ENCODE data around the gene CNOT1. TPM values are rescaled to one million over a fixed set of nuclear protein-coding genes. Genes with fewer than 3 reads are reported as not detected.
A peak's percentile ranks its signal among the peaks of the same experiment; 100 is the strongest.

The CNOT1 gene
- total RNA-seq, 6 experiments from 2014 or later: 53.8 to 74.9 (median 65.5) TPM

GRCh38 chr16:58513874-58514273, 115.8 kb downstream of the CNOT1 start:
- TF ChIP-seq POLR2A (IDR thresholded peaks at IDR 0.05) (no peak), CTCF (IDR thresholded peaks at IDR 0.05) (no peak)
- WGBS (ENCODE audit: insufficient coverage, low coverage, low lambda C conversion rate, missing lambda C conversion rate): 73% methylated on average over 3 of the region's 3 CpGs
- DNase-seq: no peak
- Histone ChIP-seq H3K27me3 (no peaks in the 10 kb centered on the region), H3K9me3 (no peaks in the 10 kb centered on the region), H3K36me3 (peaks cover 0 to 24% (median 8%) of the 10 kb centered on the region in 4 donors), H3K4me3 (no peak overlapping the region), H3K27ac (no peak overlapping the region), H3K4me1 (peaks cover 0 to 16% (median 3%) of the 10 kb centered on the region in 4 donors)
- intact Hi-C loops (cut with DNase I): no loop called here
- no peak for ATAC-seq

- no peak overlapping the region for H3K4me3 ChIP-seq
- H3K9me3 ChIP-seq: no peaks in the 10 kb centered on the region
- no peak for TF ChIP-seq POLR2A (IDR thresholded peaks at IDR 0.05)
- TF ChIP-seq CTCF (IDR thresholded peaks at IDR 0.05): peak; percentile 66 to 78 (median 74)
- H3K27me3 ChIP-seq: no peaks in the 10 kb centered on the region
- H3K4me1 ChIP-seq: peaks cover 0 to 16% (median 3%) of the 10 kb centered on the region in 4 donors
- peak; percentile 35 to 48 (median 42) for ATAC-seq
- no peak overlapping the region for H3K27ac ChIP-seq
- DNase-seq: peak; percentile 79 to 80 (median 79)
- H3K36me3 ChIP-seq: peaks cover 0 to 7% (median under 1%) of the 10 kb centered on the region in 4 donors
- 37% methylated on average over 8 of the region's 17 CpGs for WGBS (ENCODE audit: insufficient coverage, low coverage, low lambda C conversion rate, missing lambda C conversion rate)
- intact Hi-C loops (cut with DNase I): no loop called here
These were observed 117.5 kb downstream of the CNOT1 start for GRCh38 chr16:58511933-58512815.

- peak in 1 of 3 donors; percentile 40 for DNase-seq
- ATAC-seq: no peak
- Histone ChIP-seq H3K27ac (no peak overlapping the region), H3K4me3 (no peak overlapping the region), H3K9me3 (no peaks in the 10 kb centered on the region), H3K36me3 (no peaks in the 10 kb centered on the region), H3K27me3 (no peaks in the 10 kb centered on the region), H3K4me1 (peaks cover 0 to 9% (median 3%) of the 10 kb centered on the region in 4 donors)
- intact Hi-C loops (cut with DNase I): no loop called here
- 33% methylated on average over 10 of the region's 30 CpGs for WGBS (ENCODE audit: insufficient coverage, low coverage, low lambda C conversion rate, missing lambda C conversion rate)
- TF ChIP-seq POLR2A (IDR thresholded peaks at IDR 0.05): no peak
- no peak for TF ChIP-seq CTCF (IDR thresholded peaks at IDR 0.05)
These were observed 118.6 kb downstream of the CNOT1 start for GRCh38 chr16:58510776-58511628.

GRCh38 chr16:58510097-58510775, 119.4 kb downstream of the CNOT1 start:
- intact Hi-C loops (cut with DNase I): no loop called here
- ATAC-seq (no peak), DNase-seq (peak in 1 of 3 donors; percentile 35)
- Histone ChIP-seq H3K4me1 (peaks cover 0 to 8% (median 3%) of the 10 kb centered on the region in 4 donors), H3K9me3 (no peaks in the 10 kb centered on the region), H3K27ac (no peak overlapping the region), H3K36me3 (no peaks in the 10 kb centered on the region), H3K4me3 (no peak overlapping the region), H3K27me3 (no peaks in the 10 kb centered on the region)
- no peak for TF ChIP-seq POLR2A (IDR thresholded peaks at IDR 0.05)
- no peak for TF ChIP-seq CTCF (IDR thresholded peaks at IDR 0.05)
- WGBS (ENCODE audit: insufficient coverage, low coverage, low lambda C conversion rate, missing lambda C conversion rate): 95% methylated on average over 11 of the region's 18 CpGs

Measured in right lobe of liver (tissue), 6 donors.